ENCODE results near the gene ZNF518A. TPM values are rescaled to one million over a fixed set of nuclear protein-coding genes. Genes with fewer than 3 reads are reported as not detected.
A peak's percentile ranks its signal among the peaks of the same experiment; 100 is the strongest.

The ZNF518A gene
- total RNA-seq, 2 donors from 2014 or later = 26.6 to 34.7 TPM

DNA sequence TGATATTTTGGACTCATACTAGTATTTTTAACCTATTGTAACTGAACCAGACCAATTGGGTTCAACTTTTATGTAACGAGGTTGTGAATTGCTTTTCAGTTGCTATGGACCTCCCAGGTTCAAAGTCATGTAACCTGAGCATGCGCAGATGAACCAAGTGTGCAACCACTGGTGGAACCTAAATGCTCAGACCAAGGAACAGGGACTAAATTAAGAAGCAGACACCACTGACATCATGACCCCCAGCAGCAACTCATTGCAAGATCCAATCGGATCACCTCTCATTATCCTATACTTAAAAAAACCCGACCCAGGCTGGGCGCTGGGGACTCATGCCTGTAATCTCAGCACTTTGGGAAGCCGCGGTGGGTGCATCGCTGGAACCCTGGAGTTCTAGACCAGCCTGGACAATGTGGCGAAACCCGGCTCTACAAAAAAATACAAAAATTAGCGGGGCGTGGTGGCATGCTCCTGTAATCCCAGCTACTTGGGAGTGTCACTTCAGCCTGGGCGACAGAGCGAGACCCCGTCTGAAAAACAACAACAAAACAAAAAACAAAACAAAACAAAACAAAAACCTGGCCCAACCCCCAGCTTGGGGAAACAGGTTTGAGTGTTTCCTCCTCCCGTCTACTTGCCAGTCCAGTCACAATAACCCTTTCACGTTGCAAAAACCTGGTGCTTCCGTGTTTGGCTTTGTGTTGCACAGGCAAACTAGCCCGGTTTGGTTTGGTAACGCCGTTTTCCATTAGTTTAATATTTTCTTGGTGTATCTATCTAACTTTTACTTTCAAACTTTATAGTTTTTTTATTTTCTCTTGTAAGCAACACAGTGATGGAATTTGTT, 11.3 kb upstream of the ZNF518A start:
- H3K4me1 Mint-ChIP-seq (ENCODE audit: low read depth) = peaks cover 5% of the 10 kb centered on the region
- H3K4me3 Mint-ChIP-seq = no peak overlapping the region
- peaks cover 44% of the 10 kb centered on the region for H3K27me3 Mint-ChIP-seq (ENCODE audit: low read depth)

DNA sequence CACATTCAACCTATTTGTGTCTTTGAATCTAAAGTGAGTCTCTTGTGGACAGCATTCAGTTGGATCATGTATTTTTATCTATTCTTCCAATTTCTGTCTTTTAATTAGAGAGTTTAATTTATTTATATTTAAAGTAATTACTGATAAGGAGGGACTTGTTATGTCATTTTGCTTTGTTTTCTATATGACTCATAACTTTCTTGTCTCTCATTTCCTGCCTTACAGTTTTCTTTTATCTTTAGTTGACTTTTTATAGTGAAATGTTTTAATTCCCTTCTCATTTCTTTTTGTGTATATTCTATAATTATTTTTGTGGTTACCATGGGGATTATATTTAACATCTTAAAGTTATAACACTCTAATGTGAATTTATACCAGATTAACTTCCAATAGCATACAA, 7.3 kb upstream of the ZNF518A start:
- Mint-ChIP-seq H3K27ac (no peak overlapping the region), H3K4me1 (ENCODE audit: low read depth) (peaks cover 5% of the 10 kb centered on the region), H3K36me3 (ENCODE audit: insufficient read depth in 2 of 2) (peaks cover 3% of the 10 kb centered on the region in 2 donors), H3K27me3 (ENCODE audit: low read depth) (peaks cover 61% of the 10 kb centered on the region), H3K9me3 (no peaks in the 10 kb centered on the region), H3K4me3 (no peak overlapping the region)
- DNase-seq (no peak), ATAC-seq (replicated peaks in 1 of 2) (no peak)

More for the DNA sequence above, 11.3 kb upstream of the ZNF518A start:
- Mint-ChIP-seq H3K36me3 (ENCODE audit: insufficient read depth in 2 of 2) (no peaks in the 10 kb centered on the region), H3K9me3 (no peaks in the 10 kb centered on the region), H3K27ac (no peak overlapping the region)
- DNase-seq (no peak), ATAC-seq (replicated peaks in 1 of 2) (no peak)

DNA sequence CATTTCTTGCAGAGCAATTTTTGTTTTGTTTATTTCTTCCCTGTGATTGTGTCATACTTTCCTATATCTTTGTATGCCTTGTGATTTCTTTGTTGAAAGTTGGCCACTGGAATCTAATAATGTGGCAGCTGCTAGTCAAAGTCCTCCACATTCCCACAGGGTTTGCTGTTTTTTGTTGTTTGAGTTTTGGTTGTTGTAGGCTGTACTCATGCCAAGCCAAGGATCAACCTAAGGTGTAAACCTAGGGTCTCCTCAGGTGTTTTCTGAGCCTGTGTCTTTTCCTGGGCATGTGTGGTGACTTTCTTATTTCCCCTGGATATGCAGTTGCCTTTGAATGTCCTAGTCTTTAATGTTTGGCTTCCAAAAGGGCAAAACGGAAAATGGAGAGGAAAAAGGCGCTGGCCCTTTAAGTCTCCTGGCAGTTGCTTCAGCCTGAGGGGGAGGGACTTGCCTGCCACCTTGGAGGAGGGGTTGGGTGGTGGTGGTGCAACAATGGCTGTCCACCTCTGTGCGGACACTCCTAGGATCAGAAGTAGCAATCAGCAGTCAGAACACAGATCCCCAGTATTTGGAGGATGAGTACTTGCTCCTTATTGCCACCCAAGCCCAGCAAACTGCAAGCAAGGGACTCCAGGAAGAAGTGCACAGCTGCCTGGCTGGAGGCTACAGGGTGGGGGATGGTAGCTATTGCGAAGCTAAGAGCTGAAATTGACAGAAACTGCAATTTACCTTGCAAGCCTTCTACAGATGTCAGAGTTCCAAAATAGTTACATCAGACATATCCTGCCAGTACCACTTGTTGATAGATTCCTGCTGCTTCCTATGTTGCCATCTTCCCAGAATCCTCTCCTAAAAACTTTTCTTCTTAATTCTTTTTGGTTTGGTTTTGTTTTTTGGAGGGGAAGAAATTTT, 5.6 kb upstream of the ZNF518A start:
- no peak overlapping the region for H3K4me3 Mint-ChIP-seq
- peaks cover 10% of the 10 kb centered on the region for H3K4me1 Mint-ChIP-seq (ENCODE audit: low read depth)
- ATAC-seq (replicated peaks in 1 of 2) (no peak), DNase-seq (no peak)
- peaks cover 61% of the 10 kb centered on the region for H3K27me3 Mint-ChIP-seq (ENCODE audit: low read depth)
- H3K36me3 Mint-ChIP-seq (ENCODE audit: insufficient read depth in 2 of 2) = peaks cover 3 to 5% of the 10 kb centered on the region in 2 donors
- no peak overlapping the region for H3K27ac Mint-ChIP-seq
- H3K9me3 Mint-ChIP-seq = no peaks in the 10 kb centered on the region

DNA sequence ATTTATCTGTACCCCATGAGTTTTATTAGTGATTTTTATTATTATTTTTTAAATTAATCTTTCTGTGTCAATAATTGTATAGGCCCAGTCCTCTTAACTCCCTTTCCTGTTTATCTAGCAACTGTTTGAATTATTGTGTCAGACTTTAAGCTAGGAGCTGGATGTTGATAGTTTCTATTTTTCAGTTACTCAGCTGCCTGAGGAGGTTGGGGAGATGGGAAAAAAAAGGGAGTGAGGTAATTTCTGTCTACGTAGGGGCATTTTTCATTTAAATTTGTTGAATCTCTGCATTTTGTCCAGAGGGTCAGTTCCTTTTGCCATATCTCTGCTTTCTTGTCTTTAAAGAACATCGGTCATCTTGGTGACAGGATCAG, 5.0 kb upstream of the ZNF518A start:
- ATAC-seq (replicated peaks in 1 of 2) (no peak), DNase-seq (no peak)
- no peak overlapping the region for H3K4me3 Mint-ChIP-seq
- peaks cover 5% of the 10 kb centered on the region in 2 donors for H3K36me3 Mint-ChIP-seq (ENCODE audit: insufficient read depth in 2 of 2)
- peaks cover 57% of the 10 kb centered on the region for H3K27me3 Mint-ChIP-seq (ENCODE audit: low read depth)
- no peaks in the 10 kb centered on the region for H3K9me3 Mint-ChIP-seq
- H3K27ac Mint-ChIP-seq = no peak overlapping the region
- H3K4me1 Mint-ChIP-seq (ENCODE audit: low read depth) = peaks cover 13% of the 10 kb centered on the region

DNA sequence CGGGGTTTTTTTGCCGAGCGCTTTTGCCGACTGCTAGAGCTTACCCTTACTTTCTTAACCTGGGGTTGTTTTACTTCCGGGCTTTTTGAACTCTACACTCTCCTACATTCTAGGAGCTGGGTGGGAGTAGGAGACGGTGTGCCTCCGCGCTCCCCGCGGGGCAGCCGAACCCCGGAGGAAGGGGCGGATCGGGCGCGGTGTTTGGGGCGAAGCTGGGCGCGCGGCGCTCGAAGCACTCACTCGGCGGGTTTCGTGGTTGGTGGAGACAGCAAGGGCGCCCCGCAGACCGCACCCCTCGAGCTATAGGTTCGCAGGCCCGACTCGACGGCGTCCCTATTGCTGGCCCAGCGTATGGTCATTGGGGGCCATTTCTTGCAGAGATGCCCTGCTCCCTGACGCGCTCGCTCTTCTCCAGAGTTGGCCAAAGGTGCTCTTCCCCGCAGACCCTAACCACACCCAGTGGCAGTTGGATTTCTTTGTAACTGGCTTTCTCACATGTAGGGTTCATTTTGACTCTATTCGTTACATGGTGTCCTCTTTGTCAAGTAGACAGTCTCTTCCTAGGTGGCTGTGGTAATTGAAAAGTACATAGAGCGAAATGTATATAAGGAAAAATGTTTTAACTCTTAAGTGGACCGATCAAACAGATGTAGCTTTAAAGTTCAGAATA, 364 bp downstream of the ZNF518A start:
- H3K9me3 Mint-ChIP-seq = no peaks in the 10 kb centered on the region
- peaks cover 21% of the 10 kb centered on the region for H3K27me3 Mint-ChIP-seq (ENCODE audit: low read depth)
- H3K4me3 Mint-ChIP-seq = peak overlapping the region; percentile 95 to 99
- DNase-seq (peak; percentile 78 to 87), ATAC-seq (replicated peaks in 1 of 2) (peak; percentile 79 to 83)
- H3K4me1 Mint-ChIP-seq (ENCODE audit: low read depth) = peaks cover 28% of the 10 kb centered on the region
- H3K36me3 Mint-ChIP-seq (ENCODE audit: insufficient read depth in 2 of 2) = peaks cover 9 to 16% of the 10 kb centered on the region in 2 donors
- peak overlapping the region; percentile 99 for H3K27ac Mint-ChIP-seq

DNA sequence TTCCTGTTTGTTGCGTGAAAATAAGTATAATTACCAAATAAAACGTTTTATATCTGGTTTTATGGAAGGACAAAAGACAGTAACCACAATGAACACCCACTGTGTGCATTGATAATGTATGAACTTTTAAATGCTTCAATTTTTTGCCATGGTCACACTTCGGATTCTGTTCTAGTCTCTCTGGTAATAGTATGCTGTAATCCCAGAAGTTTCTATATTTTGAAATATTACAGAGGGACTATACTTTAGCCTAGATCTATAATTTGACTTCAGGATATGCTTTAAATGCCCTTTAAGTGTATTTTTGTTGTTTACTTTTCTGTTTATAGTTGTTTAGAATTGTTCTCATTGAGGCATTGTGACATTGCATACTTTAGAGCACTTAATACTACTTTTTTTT, 1.5 kb downstream of the ZNF518A start:
- Mint-ChIP-seq H3K4me3 (peak overlapping the region; percentile 95 to 99), H3K9me3 (no peaks in the 10 kb centered on the region), H3K36me3 (ENCODE audit: insufficient read depth in 2 of 2) (peaks cover 6 to 14% of the 10 kb centered on the region in 2 donors), H3K27ac (no peak overlapping the region), H3K27me3 (ENCODE audit: low read depth) (peaks cover 10% of the 10 kb centered on the region), H3K4me1 (ENCODE audit: low read depth) (peaks cover 28% of the 10 kb centered on the region)
- DNase-seq (no peak), ATAC-seq (replicated peaks in 1 of 2) (no peak)

DNA sequence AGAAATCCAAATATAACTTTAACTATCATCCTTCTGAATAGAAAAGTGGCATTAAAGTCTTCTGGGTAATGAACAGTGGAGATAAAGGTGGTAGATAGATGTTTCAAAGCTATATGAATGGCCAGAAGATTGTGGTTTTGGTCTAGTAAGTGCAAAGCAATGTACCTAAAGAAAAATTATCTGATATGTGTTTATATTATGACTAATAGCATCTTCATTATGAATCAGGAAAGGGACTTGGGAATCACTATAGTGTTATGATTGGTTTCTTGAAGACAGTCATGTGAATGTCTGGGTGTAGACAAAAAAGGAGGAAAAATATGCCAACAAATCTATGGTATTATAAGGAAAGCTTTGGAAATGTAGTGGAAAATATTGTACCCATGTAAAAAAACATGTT, 3.0 kb downstream of the ZNF518A start:
- DNase-seq (no peak), ATAC-seq (replicated peaks in 1 of 2) (no peak)
- no peaks in the 10 kb centered on the region for H3K27me3 Mint-ChIP-seq (ENCODE audit: low read depth)
- no peak overlapping the region for H3K27ac Mint-ChIP-seq
- H3K4me1 Mint-ChIP-seq (ENCODE audit: low read depth) = peaks cover 40% of the 10 kb centered on the region
- no peaks in the 10 kb centered on the region for H3K9me3 Mint-ChIP-seq
- peaks cover 12 to 24% of the 10 kb centered on the region in 2 donors for H3K36me3 Mint-ChIP-seq (ENCODE audit: insufficient read depth in 2 of 2)
- H3K4me3 Mint-ChIP-seq = no peak overlapping the region

DNA sequence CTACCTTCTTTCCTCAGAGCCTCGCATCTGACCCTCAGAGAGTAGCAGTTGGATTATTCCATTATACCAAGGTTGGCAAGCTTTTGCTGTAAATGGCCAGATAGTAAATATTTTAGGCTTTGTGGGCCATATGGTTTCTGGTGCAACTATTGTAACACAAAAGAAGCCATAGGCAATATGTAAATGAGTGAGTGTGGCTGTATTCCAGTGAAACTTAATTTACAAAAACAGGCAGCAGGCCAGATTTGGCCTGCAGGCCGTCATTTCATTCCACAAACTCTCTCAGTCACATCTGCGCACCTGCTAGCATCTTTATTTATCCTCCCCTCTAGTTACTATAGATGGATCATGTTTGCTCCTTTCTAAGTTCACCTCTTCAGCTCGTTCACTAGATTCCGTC, 6.7 kb downstream of the ZNF518A start:
- H3K27ac Mint-ChIP-seq = no peak overlapping the region
- no peak for ATAC-seq (replicated peaks in 1 of 2)
- DNase-seq = no peak
- peaks cover 13 to 31% of the 10 kb centered on the region in 2 donors for H3K36me3 Mint-ChIP-seq (ENCODE audit: insufficient read depth in 2 of 2)
- no peak overlapping the region for H3K4me3 Mint-ChIP-seq
- H3K4me1 Mint-ChIP-seq (ENCODE audit: low read depth) = peaks cover 34% of the 10 kb centered on the region
- H3K27me3 Mint-ChIP-seq (ENCODE audit: low read depth) = no peaks in the 10 kb centered on the region
- no peaks in the 10 kb centered on the region for H3K9me3 Mint-ChIP-seq

DNA sequence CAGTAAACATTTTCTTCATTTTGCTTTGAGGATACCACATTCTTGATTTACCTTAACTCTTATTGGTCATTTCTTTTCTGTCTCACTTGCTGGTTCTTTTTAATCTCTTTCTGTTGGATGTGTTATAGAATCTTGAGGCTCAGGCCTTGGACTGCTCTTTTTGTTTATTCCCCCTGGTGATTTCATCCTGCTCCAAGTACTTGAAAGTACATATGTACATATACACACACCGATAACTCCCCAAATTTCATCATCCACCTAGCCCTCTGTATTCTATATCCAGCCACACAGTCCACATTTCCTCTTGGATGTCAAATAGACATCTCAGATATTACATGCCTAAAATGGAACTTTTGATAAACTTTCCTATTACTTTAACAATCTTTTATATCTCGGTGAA, 7.5 kb downstream of the ZNF518A start:
- no peak overlapping the region for H3K27ac Mint-ChIP-seq
- no peak for ATAC-seq (replicated peaks in 1 of 2)

DNA sequence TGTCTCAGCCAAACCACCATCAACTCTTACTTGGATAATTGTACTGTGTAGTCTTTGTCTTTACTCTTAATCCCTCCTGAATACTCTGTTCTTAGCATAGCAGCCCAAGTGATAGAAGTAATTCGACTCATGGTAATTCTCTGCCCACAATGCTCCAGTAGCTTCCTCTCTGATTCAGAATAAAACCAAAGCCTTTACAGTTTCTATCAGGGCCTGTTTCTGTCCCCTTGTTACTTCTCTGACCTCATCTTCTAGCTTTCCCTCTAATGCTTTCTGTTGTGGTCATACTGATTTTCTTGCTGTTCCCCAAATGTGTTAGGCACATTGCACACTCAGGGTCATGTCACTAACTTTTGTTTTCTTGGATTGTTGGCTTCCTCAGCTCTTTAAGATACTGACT, 8.0 kb downstream of the ZNF518A start:
- DNase-seq (peak in 1 of 2 donors; percentile 5), ATAC-seq (replicated peaks in 1 of 2) (peak; percentile 94 to 97)
- Mint-ChIP-seq H3K36me3 (ENCODE audit: insufficient read depth in 2 of 2) (peaks cover 14 to 35% of the 10 kb centered on the region in 2 donors), H3K4me3 (peak overlapping the region in 1 of 2 donors; percentile 46), H3K27me3 (ENCODE audit: low read depth) (no peaks in the 10 kb centered on the region), H3K9me3 (no peaks in the 10 kb centered on the region), H3K27ac (no peak overlapping the region), H3K4me1 (ENCODE audit: low read depth) (peaks cover 26% of the 10 kb centered on the region)

More for the DNA sequence above, 7.5 kb downstream of the ZNF518A start:
- Mint-ChIP-seq H3K4me1 (ENCODE audit: low read depth) (peaks cover 27% of the 10 kb centered on the region), H3K4me3 (peak overlapping the region in 1 of 2 donors; percentile 46), H3K36me3 (ENCODE audit: insufficient read depth in 2 of 2) (peaks cover 13 to 32% of the 10 kb centered on the region in 2 donors), H3K27me3 (ENCODE audit: low read depth) (no peaks in the 10 kb centered on the region), H3K9me3 (no peaks in the 10 kb centered on the region)
- no peak for DNase-seq

DNA sequence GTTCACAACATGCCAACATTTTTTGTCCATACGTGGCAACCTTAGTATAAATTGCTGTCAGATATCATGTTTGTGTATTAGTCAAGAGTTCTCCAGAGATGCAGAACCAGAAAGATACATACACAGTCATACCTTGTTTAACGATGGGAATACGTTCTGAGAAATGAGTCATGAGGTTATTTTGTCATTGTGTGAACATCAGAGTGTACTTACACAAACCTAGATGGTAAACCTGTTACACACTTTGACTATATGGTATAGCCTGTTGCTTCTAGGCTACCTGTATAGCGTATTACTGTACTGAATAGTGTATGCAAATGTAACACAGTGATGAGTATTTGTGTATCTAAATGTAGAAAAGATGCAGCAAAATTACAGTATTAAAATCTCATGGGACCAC, 22.3 kb downstream of the ZNF518A start:
- no peak for DNase-seq
- Mint-ChIP-seq H3K27ac (peak overlapping the region; percentile 75), H3K36me3 (ENCODE audit: insufficient read depth in 2 of 2) (peaks cover 20 to 51% of the 10 kb centered on the region in 2 donors), H3K9me3 (no peaks in the 10 kb centered on the region), H3K4me1 (ENCODE audit: low read depth) (peaks cover 16% of the 10 kb centered on the region), H3K27me3 (ENCODE audit: low read depth) (no peaks in the 10 kb centered on the region), H3K4me3 (peak overlapping the region in 1 of 2 donors; percentile 84)
- ATAC-seq (replicated peaks in 1 of 2) = peak; percentile 92

DNA sequence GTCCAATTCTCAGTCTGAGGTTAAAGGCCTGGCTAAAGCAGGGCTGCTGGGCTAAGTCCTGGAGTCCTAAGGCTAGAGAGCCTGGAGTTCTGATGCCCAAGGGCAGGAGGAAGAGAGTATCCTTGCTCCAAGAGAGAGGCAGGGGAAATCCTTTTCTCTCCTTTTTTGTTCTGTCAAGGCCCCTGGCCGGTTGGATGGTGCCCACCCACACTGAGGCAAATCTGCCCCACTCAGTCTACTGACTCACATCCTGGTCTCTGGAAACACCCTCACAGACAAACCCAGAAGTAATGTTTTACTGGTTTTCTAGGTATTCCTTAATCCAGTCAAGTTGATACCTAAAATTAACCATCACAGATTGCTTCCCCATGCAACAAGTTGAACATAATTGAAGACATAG, 23.0 kb downstream of the ZNF518A start:
- Mint-ChIP-seq H3K4me1 (ENCODE audit: low read depth) (peaks cover 16% of the 10 kb centered on the region), H3K4me3 (peak overlapping the region in 1 of 2 donors; percentile 84), H3K27ac (peak overlapping the region; percentile 75), H3K9me3 (no peaks in the 10 kb centered on the region), H3K36me3 (ENCODE audit: insufficient read depth in 2 of 2) (peaks cover 23 to 56% of the 10 kb centered on the region in 2 donors), H3K27me3 (ENCODE audit: low read depth) (no peaks in the 10 kb centered on the region)
- DNase-seq = peak; percentile 23 to 32
- ATAC-seq (replicated peaks in 1 of 2) = peak; percentile 73 to 81

Data from activated T-cell treated with anti-CD3 and anti-CD28 coated beads, Interleukin-2, amount 50 U/mL, for 72 hours (primary cell).